Stimulated activated CD8-positive, alpha-beta memory T cell treated with anti-CD3 and anti-CD28 coated beads, Interleukin-7, amount 100 ng/mL, for 24 hours (primary cell): ENCODE measurements around the gene C6orf163.
"Not testable (repeated sequence)": the region's sequence is repeated elsewhere in the genome, so short reads cannot be mapped to it uniquely, and the experiment has no call there.

Source experiments
- DNase-seq: peaks from one replicate; pipeline ENCODE4 v3.0.0-alpha.2; 2020; ENCODE audit warnings: low read depth

C6orf163 gene

DNA sequence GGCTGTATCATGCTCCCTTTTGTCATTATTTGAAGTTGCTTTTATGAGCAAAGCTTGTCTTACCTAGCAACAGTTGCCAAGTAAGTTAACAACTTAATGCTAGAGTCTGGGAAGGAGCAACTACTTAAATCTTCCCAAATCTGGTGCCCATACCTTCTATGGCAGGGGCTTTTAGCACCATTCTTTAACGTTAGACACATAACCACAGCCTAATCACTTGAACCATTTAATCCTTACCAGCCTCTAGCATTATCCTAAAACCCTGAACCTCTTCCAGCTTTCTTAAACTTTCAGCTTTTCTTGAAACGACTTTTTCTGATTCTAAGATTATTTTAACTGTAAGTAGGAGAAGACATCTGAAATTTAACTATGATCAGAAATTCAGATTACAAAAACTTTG is at the start of gene C6orf163:
TSS of gene C6orf163 (plus strand) at position 83 of the 400 bp plus-strand sequence. CDS start at position 370, 287 bp downstream.
- no peak for DNase-seq

DNA sequence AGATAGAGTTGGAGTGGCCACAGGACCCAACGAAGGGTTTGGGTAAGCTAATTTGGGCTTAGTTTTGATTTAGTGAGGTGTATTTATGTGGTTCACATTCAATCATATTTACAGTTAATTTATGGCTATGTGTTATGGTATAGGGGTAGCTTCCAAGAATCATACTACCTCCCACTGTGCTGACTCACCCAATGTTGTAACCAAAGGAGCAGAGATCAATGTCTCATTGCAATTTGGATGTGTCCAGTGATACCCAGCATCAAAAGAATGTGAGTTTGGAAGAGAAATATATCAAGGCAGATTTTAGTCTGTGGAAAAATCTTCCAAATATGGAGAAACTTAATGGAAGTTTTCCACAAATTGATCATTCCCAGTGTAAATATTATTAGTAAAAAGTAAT is 47.5 kb upstream of the C6orf163 start:
- no peak for DNase-seq

DNA sequence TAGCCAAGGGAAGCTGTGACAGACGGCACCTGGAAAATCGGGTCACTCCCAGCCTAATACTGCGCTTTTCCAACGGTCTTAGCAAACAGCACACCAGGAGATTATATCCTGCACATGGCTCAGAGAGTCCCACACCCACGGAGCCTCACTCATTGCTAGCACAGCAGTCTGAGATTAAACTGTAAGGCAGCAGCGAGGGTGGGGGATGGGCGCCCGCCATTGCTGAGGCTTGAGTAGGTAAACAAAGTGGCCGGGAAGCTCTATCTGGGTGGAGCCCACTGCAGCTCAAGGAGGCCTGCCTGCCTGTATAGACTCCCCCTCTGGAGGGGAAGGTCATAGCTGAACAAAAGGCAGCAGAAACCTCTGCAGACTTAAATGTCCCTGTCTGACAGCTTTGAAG is 43.3 kb upstream of the C6orf163 start:
- DNase-seq, result not testable (repeated sequence)

DNA sequence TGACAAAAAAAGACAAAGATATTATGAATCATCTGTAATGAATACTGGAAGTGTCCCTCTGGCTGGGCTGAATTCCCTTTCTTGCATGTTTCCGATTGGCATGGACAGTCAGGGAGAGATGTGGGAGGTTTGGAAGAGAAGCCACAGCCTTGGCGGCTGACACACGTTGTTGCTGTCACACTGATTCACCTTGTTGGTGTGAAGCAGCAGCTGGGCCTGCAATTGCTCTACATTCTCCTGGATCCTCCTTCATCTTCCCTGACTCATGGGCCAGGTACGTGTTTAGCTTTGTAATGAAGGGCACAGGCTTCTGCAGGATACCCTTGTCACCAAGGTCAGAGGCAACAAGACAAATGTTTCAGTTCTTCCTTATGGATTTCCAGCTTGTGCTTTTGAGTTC is 35.6 kb upstream of the C6orf163 start:
- DNase-seq, result no peak

GRCh38 chr6:87312860-87313259 is 31.8 kb upstream of the C6orf163 start:
- no peak for DNase-seq

DNA sequence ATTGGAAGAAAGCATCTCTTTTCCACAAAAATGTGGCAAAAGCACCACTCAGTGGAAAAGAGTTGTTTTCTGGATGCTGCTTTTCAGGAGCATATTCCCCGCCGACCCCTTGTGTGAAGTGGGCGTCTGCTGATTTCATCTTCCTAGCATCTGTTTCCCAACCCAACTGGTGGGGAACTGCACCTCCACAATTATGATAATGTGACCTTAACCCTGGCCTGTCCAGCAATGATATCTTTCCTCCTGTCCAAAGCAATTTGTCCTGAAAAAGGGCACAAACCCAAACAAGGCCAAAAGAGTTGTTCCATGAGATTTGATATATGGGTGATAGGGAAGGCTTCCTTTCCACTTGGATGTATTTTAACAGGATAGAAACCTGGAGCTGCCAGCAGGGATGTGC is 29.5 kb upstream of the C6orf163 start:
- no peak for DNase-seq

DNA sequence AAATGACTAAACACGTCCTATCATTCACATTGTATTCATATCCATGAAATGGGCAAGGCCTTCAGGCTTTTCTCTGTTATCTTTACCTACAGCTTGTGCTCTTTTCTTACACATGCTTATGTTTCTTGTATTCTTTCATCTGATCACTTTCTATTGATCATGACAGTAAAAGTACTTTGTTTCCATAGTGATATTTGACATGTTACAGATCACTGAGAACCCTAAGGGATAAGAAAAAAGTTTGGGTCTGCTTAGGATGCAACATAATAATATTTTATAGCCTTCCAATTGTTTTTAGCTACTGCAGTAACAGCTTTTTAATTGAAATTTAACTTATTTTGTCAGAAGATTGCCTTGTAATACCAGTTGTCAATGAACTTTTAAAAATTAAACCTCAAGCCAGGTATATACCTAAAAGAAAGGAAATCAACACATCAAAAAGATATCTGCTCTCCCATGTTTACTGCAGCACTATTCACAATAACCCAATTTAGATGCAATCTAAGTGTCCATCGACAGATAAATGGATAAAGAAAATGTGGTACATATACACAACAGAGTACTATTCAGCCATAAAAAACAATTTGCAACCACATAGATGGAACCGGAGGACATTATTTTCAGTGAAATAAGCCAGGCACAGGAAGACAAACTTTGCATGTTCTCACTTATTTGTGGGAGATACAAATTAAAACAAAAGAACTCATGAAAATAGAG is 25.2 kb upstream of the C6orf163 start:
- DNase-seq, result no peak

DNA sequence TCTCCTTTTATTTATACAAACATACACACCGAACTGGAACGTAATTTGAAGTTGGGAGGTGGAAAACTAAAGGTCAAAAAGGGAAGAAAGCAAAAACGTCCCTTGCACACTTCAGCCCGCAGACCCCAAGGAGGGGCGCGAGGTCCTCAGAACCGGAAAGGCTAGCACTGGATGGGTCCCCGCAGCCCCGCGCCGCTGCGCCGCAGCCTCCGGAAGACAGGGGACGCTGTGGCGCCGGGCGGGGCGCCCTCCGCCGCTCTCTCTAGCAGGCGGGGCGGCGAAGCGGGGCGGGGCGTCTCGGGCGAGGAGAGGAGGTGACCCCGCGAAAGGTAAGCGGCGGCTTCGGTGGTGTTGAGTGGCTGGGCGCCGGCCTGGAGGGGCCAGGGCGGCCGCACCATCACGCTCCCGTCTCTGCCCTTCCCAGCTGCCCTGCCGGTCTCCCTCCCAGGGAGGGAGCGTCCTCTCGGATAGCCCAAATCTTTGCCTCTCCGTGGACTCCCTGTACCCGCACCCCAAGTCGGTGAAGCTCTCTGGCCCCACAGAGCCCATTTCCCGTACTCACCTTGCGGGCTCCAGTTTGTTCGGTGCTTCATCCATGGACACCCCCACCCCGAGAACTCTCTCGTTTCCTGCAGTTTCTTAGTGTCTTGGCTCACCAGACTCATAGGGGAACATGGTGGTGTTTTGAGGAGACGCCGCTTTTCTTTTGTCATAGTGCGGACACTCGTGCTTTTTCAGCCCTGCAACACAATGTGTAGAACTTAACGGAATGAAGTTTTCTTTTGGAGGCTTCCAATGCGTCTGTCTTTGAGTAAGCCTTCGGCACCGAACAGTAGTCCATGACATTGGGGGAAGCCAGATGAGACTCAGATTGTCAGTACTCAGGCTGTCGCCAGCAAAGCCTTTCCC is 22.1 kb upstream of the C6orf163 start, which contains the start of gene SMIM8:
TSS of gene SMIM8 (plus strand) at position 285 of the 909 bp plus-strand sequence. CDS start 14,444 bp downstream, outside the sequence.
- DNase-seq, result peak; percentile 76

- not testable (repeated sequence) for DNase-seq
Measured at GRCh38 chr6:87323880-87324279, 20.7 kb upstream of the C6orf163 start.

GRCh38 chr6:87330961-87331360 is 13.7 kb upstream of the C6orf163 start:
- no peak for DNase-seq

GRCh38 chr6:87333033-87333432 is 11.6 kb upstream of the C6orf163 start:
- no peak for DNase-seq

- no peak for DNase-seq
Measured at GRCh38 chr6:87333591-87334181, 10.9 kb upstream of the C6orf163 start.

DNA sequence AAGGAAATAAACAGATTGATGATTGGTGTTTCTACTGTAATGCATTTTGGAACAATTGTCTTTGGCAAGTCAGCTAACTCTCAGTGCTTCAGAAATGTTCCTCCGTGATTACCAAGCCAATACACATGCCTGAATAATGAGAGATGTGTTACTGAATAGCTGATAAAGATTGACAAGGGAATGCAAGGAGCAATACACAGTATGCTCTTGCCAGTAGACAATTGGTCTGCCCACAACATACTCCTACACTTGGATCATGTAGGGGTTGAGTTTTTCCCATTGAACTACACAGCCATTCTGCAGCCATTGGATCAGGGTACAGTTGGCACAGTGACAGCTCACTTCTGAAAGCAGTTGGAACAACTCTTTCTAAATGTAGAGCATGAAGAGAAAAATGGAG is 9.9 kb upstream of the C6orf163 start:
- DNase-seq, result no peak

- no peak for DNase-seq
Measured at GRCh38 chr6:87336367-87336766, 8.2 kb upstream of the C6orf163 start.

DNA sequence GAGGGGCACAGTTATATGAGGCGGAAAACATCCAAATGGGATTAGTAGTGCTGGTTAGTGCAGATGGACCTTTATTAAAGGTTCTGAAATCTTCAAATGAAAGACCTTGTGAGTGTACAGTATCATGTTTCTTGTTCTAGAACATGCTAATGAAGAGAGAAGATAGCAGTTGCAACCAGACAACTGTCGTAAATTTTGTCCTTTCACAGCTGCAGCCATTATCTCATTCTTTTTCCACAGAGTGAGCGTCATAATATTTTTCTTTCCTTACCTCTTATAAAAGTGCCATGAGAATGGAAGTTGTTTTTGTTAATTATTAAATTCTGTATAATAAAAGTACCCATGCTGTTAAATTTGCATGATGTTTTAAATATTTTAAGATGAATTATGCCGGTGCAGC is 4.4 kb upstream of the C6orf163 start:
- DNase-seq, result no peak

DNA sequence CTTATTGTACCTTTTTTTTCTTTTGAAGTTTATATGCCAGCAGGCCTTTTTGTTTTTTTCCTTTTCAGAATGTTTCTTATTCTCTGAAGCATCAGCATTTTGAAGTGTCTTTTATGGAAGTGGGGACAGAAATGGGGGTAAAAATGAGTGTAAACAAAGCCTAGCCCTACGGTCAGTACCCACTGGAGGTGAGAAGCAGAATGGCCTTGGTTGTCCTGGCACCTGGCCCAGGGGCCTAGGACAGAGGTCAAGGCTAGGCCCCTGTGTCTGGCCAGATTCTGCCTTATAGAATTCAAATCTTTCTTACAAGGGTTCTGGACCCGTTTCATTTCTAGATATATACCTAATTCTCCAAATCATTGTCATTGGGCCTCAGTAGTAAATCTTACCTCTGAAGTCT is 3.5 kb upstream of the C6orf163 start:
- no peak for DNase-seq

DNA sequence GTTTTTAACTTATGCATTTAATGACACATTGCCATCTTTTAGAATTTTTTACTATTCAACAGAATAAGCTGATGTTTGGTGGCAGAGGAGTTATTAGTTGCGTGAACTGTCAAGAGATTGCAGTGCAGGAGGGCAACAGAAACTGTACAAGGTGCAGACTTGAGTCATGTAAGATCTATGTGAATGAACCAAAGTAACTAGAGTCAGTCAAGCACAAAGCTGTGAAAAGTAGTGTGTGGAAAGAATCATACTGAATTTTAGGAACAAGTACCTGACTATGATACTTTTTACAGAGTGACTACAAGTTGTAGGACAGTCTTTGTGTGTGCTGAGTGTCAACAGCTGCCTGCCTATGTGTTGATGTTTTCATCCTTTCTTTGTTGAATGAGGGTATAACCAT is 2.7 kb upstream of the C6orf163 start:
- DNase-seq, result no peak

DNA sequence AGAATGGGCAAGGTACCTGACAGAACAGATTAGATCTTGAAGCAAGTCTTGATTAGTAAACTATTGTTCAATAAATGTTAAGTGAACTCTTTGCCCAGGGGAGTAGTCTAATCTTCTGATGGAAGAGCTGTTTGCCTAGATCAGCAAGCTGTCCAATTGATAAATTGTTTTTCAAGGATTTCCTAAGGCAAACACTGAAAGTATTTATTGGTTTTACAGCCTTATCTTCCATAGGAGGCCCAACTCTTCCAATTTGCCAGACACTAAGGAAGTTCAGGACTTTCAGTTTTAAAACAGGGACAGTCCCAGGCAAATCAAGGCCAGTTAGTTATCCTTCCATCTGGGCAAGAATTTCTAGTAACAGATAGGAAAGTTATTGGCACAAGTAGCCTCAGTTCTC is 1.8 kb upstream of the C6orf163 start:
- DNase-seq, result no peak

GRCh38 chr6:87346700-87347099 is 2.1 kb downstream of the C6orf163 start:
- DNase-seq, result no peak

GRCh38 chr6:87349896-87350295 is 5.3 kb downstream of the C6orf163 start:
- DNase-seq, result no peak

GRCh38 chr6:87350516-87350915 is 5.9 kb downstream of the C6orf163 start:
- DNase-seq, result no peak

DNA sequence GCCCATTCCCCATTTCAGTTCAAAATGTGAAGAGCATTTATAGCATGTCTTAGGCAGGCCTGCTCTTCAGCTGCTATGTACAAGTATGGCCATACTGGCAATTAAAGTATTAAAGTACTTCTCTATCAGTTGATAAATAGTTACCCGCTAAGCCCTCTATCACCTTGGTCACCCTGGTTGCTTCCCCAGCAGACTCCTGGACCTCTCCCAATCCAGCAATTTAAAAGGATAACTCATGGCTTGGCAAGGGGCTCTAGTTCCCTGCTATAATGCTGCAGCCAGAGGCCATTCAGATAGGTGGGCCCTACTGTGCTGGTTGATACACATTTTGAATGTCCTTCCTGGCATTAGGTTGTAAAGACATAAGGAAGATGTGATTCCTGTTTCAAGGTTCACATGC is 7.0 kb downstream of the C6orf163 start:
- DNase-seq, result no peak

DNA sequence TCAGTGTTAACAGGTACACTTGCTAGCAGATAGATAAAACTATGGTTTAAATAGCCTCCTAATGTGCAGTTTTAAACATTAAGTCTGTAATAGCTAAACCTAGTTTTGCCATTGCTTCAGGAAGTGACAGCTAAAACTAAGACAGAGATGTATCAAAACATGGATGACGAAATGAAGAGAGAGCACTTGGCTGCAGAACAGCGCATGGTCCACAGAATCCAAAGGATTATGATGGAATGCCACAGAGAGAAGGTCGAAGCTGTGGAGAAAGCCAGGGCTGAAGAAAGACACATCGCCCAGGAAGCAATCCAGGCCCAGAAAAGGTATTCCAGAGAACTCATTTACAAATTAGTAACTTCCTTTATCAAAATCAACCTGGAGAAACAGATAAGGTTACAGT is 11.6 kb downstream of the C6orf163 start:
- DNase-seq, result no peak
